Activated CD4-positive, alpha-beta T cell treated with anti-CD3 and anti-CD28 coated beads for 36 hours (primary cell): ENCODE measurements around the gene SPSB1. TPM values are rescaled to one million over a fixed set of nuclear protein-coding genes. Genes with fewer than 3 reads are reported as not detected.

Experiments used
- ATAC-seq: fragments of 200-7000 bp; cut with Tn5 transposase; one replicate; pipeline ENCODE4 v1.10.0; 2021; ENCODE audit warnings: mild to moderate bottlenecking, moderate library complexity
- CTCF ChIA-PET: fragments of 350-600 bp; sonication (Branson Sonifier 250); formaldehyde crosslinking; loops from one replicate; lab custom pipeline; 2021; ENCODE audit warnings: antibody characterized with exemption; lab: Charles Lee
- POLR2A ChIA-PET: fragments of 350-600 bp; sonication (Branson Sonifier 250); formaldehyde crosslinking; loops from one replicate; lab custom pipeline; 2021; ENCODE audit warnings: antibody characterized with exemption, inconsistent platforms; lab: Charles Lee
- DNase-seq: peaks from one replicate; pipeline ENCODE4 v3.0.0-alpha.2; 2020
- H3K27ac Mint-ChIP-seq: one replicate; pipeline ENCODE4 v1.8.0; 2021; ENCODE audit warnings: mixed read lengths
- H3K27me3 Mint-ChIP-seq: one replicate; pipeline ENCODE4 v1.8.0; 2021; ENCODE audit warnings: mixed read lengths
- H3K36me3 Mint-ChIP-seq: one replicate; pipeline ENCODE4 v1.8.0; 2021; ENCODE audit warnings: low read depth, mixed read lengths
- H3K4me1 Mint-ChIP-seq: one replicate; pipeline ENCODE4 v1.8.0; 2021; ENCODE audit warnings: mixed read lengths
- H3K4me3 Mint-ChIP-seq: one replicate; pipeline ENCODE4 v1.8.0; 2021; ENCODE audit warnings: mild to moderate bottlenecking, moderate library complexity, mixed read lengths
- H3K9me3 Mint-ChIP-seq: one replicate; pipeline ENCODE4 v1.8.0; 2021; ENCODE audit warnings: low read depth, mixed read lengths
- intact Hi-C, 2 experiments: fragments of 100-400 bp; cut with DNase I in 1 of 2; cut with micrococcal nuclease in 1 of 2; formaldehyde crosslinking; loops; one replicate each; pipeline versions ENCODE4 v1.14.2 to v1.15.1; 2022 to 2024; cut with DNase I, micrococcal nuclease
- total RNA-seq, 2 experiments: library from RNA; stranded (reverse); gene quantifications; one replicate each; pipeline ENCODE4 v1.2.3, GENCODE V29; 2021

The SPSB1 gene
- total RNA-seq = 1 to 10 TPM; 5.7 to 6.8 TPM

- POLR2A ChIA-PET = no interaction called here
- intact Hi-C loops = loop anchor here (1.0 to 5.0 kb wide), 9 partner anchors 12 to 530 kb away; partner anchors contain the start of genes CLSTN1 (in 1 of the 2), ENO1 (in 1 of the 2), GPR157 (in 1 of the 2) and H6PD (in 1 of the 2)
- Mint-ChIP-seq H3K9me3 (peaks cover 5% of the 10 kb centered on the region), H3K4me3 (peak within 1 kb of the TSS; percentile 39), H3K27ac (no peak within 1 kb of the TSS), H3K4me1 (peaks cover 11% of the 10 kb centered on the region), H3K27me3 (no peaks in the 10 kb centered on the region), H3K36me3 (peaks cover 2% of the 10 kb centered on the region)
- ATAC-seq (peak; percentile 40), DNase-seq (peak; percentile 84)
- CTCF ChIA-PET = interaction anchor here (0.9 to 3.1 kb wide), 4 partner anchors 10 to 198 kb away, joined by 3 to 13 read pairs (median 3); no protein-coding TSS in a partner anchor
Measured at GRCh38 chr1:9292361-9293240, at the start of gene SPSB1. Gene SPSB1 (plus strand): TSS chr1:9292894. CDS start chr1:9355892, 62,998 bp downstream.

- DNase-seq = no peak
- H3K4me1 Mint-ChIP-seq = peaks cover 36% of the 10 kb centered on the region
- no peak overlapping the region for H3K4me3 Mint-ChIP-seq
- no peaks in the 10 kb centered on the region for H3K27me3 Mint-ChIP-seq
- CTCF ChIA-PET = interaction anchor here (0.7 to 2.0 kb wide), 3 partner anchors 9 to 132 kb away, joined by 3 to 4 read pairs (median 3); no protein-coding TSS in a partner anchor
- POLR2A ChIA-PET = no interaction called here
- ATAC-seq = no peak
- H3K9me3 Mint-ChIP-seq = no peaks in the 10 kb centered on the region
- peaks cover 3% of the 10 kb centered on the region for H3K36me3 Mint-ChIP-seq
- H3K27ac Mint-ChIP-seq = no peak overlapping the region
- intact Hi-C loops = no loop called here
Measured at GRCh38 chr1:9243066-9243739, 49.5 kb upstream of the SPSB1 start.

GRCh38 chr1:9244501-9245229, 48.0 kb upstream of the SPSB1 start:
- ChIA-PET POLR2A (interaction anchor here (0.7 kb wide), 1 partner anchor 10 kb away, joined by 3 read pairs; no protein-coding TSS in a partner anchor), CTCF (interaction anchor here (2.0 kb wide), 1 partner anchor 43 kb away, joined by 4 read pairs; no protein-coding TSS in a partner anchor)
- Mint-ChIP-seq H3K27me3 (no peaks in the 10 kb centered on the region), H3K4me3 (no peak overlapping the region), H3K27ac (no peak overlapping the region), H3K36me3 (peaks cover 3% of the 10 kb centered on the region), H3K4me1 (peaks cover 23% of the 10 kb centered on the region), H3K9me3 (no peaks in the 10 kb centered on the region)
- DNase-seq (no peak), ATAC-seq (no peak)
- intact Hi-C loops = no loop called here

GRCh38 chr1:9245230-9245619, 47.5 kb upstream of the SPSB1 start:
- intact Hi-C loops = no loop called here
- CTCF ChIA-PET = interaction anchor here (0.7 to 2.0 kb wide), 2 partner anchors 44 to 290 kb away, joined by 3 to 4 read pairs; no protein-coding TSS in a partner anchor

GRCh38 chr1:9245661-9246060, 47.0 kb upstream of the SPSB1 start:
- ChIA-PET CTCF (interaction anchor here (0.7 to 1.0 kb wide), 2 partner anchors 12 to 290 kb away, joined by 3 to 5 read pairs; no protein-coding TSS in a partner anchor), POLR2A (interaction anchor here (0.7 kb wide), 1 partner anchor 9 kb away, joined by 3 read pairs; no protein-coding TSS in a partner anchor)
- intact Hi-C loops = no loop called here
- peaks cover 2% of the 10 kb centered on the region for H3K36me3 Mint-ChIP-seq
- no peak overlapping the region for H3K27ac Mint-ChIP-seq
- peaks cover 13% of the 10 kb centered on the region for H3K4me1 Mint-ChIP-seq
- H3K4me3 Mint-ChIP-seq = no peak overlapping the region
- no peaks in the 10 kb centered on the region for H3K27me3 Mint-ChIP-seq
- DNase-seq (no peak), ATAC-seq (no peak)
- H3K9me3 Mint-ChIP-seq = no peaks in the 10 kb centered on the region

More at GRCh38 chr1:9245230-9245619, 47.5 kb upstream of the SPSB1 start:
- ATAC-seq (no peak), DNase-seq (no peak)
- Mint-ChIP-seq H3K27ac (no peak overlapping the region), H3K27me3 (no peaks in the 10 kb centered on the region), H3K4me1 (peaks cover 18% of the 10 kb centered on the region), H3K4me3 (no peak overlapping the region), H3K9me3 (no peaks in the 10 kb centered on the region), H3K36me3 (peaks cover 2% of the 10 kb centered on the region)
- POLR2A ChIA-PET = interaction anchor here (0.7 kb wide), 1 partner anchor 9 kb away, joined by 3 read pairs; no protein-coding TSS in a partner anchor

- Mint-ChIP-seq H3K9me3 (no peaks in the 10 kb centered on the region), H3K27ac (no peak overlapping the region), H3K27me3 (no peaks in the 10 kb centered on the region), H3K36me3 (peaks cover 2% of the 10 kb centered on the region), H3K4me3 (no peak overlapping the region), H3K4me1 (peaks cover 11% of the 10 kb centered on the region)
- DNase-seq (no peak), ATAC-seq (no peak)
- POLR2A ChIA-PET = no interaction called here
- intact Hi-C loops = no loop called here
- CTCF ChIA-PET = interaction anchor here (1.0 kb wide), 1 partner anchor 13 kb away, joined by 5 read pairs; no protein-coding TSS in a partner anchor
Measured at GRCh38 chr1:9246215-9246614, 46.5 kb upstream of the SPSB1 start.

- no peaks in the 10 kb centered on the region for H3K27me3 Mint-ChIP-seq
- H3K36me3 Mint-ChIP-seq = peaks cover 2% of the 10 kb centered on the region
- DNase-seq = no peak
- H3K4me1 Mint-ChIP-seq = peaks cover 11% of the 10 kb centered on the region
- H3K27ac Mint-ChIP-seq = no peak overlapping the region
- no peak for ATAC-seq
- CTCF ChIA-PET = interaction anchor here (1.3 kb wide), 1 partner anchor 46 kb away, joined by 8 read pairs; no protein-coding TSS in a partner anchor
- H3K9me3 Mint-ChIP-seq = no peaks in the 10 kb centered on the region
- H3K4me3 Mint-ChIP-seq = no peak overlapping the region
- POLR2A ChIA-PET = no interaction called here
- intact Hi-C loops = no loop called here
Measured at GRCh38 chr1:9246841-9247785, 45.6 kb upstream of the SPSB1 start.

GRCh38 chr1:9247894-9248293, 44.8 kb upstream of the SPSB1 start:
- intact Hi-C loops = no loop called here
- Mint-ChIP-seq H3K9me3 (no peaks in the 10 kb centered on the region), H3K36me3 (peaks cover 2% of the 10 kb centered on the region), H3K27me3 (no peaks in the 10 kb centered on the region), H3K4me3 (no peak overlapping the region), H3K27ac (no peak overlapping the region), H3K4me1 (peaks cover 11% of the 10 kb centered on the region)
- ChIA-PET POLR2A (no interaction called here), CTCF (interaction anchor here (1.0 to 1.3 kb wide), 2 partner anchors 47 to 138 kb away, joined by 3 to 8 read pairs; no protein-coding TSS in a partner anchor)
- no peak for DNase-seq
- ATAC-seq = no peak

- intact Hi-C loops = no loop called here
- no peak for DNase-seq
- H3K4me3 Mint-ChIP-seq = no peak overlapping the region
- peaks cover 10% of the 10 kb centered on the region for H3K4me1 Mint-ChIP-seq
- no peaks in the 10 kb centered on the region for H3K9me3 Mint-ChIP-seq
- H3K36me3 Mint-ChIP-seq = peaks cover 2% of the 10 kb centered on the region
- H3K27ac Mint-ChIP-seq = no peak overlapping the region
- POLR2A ChIA-PET = no interaction called here
- no peaks in the 10 kb centered on the region for H3K27me3 Mint-ChIP-seq
- CTCF ChIA-PET = interaction anchor here (0.5 to 1.3 kb wide), 3 partner anchors 47 to 409 kb away, joined by 3 to 8 read pairs (median 3); no protein-coding TSS in a partner anchor
- no peak for ATAC-seq
Measured at GRCh38 chr1:9248341-9249262, 44.1 kb upstream of the SPSB1 start.
